DND-41 (cell line): ENCODE data around the gene HLA-E.

Experiments used
- EZH2 ChIP-seq: IDR thresholded peaks from 3 replicates; pipeline ENCODE4 v1.6.1; 2012; ENCODE audit warnings: borderline replicate concordance, low read depth, mild to moderate bottlenecking, moderate library complexity, low read length, inconsistent platforms; ENCODE audit not compliant: severe bottlenecking
- TF ChIP-seq, protein P1 (sequence below): IDR thresholded peaks from 2 replicates; pipeline ENCODE4 v1.5.1; 2012; ENCODE audit warnings: borderline replicate concordance, low read length, moderate library complexity, mild to moderate bottlenecking; ENCODE audit not compliant: poor library complexity, severe bottlenecking; ENCODE audit errors: extremely low read depth

DNA sequence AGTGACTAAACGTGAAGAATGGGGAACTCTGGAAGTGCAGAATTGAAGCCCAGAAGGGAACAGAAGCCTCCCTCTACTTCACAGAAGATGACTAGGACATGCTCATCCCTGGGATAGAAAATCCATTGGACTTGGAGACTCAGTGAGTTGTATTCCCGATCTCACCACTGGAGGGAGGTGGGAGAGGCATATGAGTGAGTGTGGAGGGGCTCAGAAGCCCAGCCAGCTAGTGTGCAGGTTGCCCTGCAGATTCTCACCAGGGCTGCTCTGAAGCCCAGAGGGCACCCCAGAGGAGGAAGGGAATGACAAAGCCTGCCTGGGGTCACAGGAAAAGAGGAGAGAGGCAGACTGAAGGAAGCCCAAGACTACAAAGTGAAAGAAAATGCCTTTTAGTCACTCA is 42.1 kb upstream of the HLA-E start:
- TF ChIP-seq, protein P1, sequence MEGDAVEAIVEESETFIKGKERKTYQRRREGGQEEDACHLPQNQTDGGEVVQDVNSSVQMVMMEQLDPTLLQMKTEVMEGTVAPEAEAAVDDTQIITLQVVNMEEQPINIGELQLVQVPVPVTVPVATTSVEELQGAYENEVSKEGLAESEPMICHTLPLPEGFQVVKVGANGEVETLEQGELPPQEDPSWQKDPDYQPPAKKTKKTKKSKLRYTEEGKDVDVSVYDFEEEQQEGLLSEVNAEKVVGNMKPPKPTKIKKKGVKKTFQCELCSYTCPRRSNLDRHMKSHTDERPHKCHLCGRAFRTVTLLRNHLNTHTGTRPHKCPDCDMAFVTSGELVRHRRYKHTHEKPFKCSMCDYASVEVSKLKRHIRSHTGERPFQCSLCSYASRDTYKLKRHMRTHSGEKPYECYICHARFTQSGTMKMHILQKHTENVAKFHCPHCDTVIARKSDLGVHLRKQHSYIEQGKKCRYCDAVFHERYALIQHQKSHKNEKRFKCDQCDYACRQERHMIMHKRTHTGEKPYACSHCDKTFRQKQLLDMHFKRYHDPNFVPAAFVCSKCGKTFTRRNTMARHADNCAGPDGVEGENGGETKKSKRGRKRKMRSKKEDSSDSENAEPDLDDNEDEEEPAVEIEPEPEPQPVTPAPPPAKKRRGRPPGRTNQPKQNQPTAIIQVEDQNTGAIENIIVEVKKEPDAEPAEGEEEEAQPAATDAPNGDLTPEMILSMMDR, result peak; percentile 35
- TF ChIP-seq EZH2, result no peak
